WTC11 (cell line): ENCODE measurements around the gene SEZ6L2. TPM values are rescaled to one million over a fixed set of nuclear protein-coding genes. Genes with fewer than 3 reads are reported as not detected.

Experiments used
- ATAC-seq: fragments of 200-7000 bp; cut with Tn5 transposase; 2 replicates; pipeline ENCODE4 v1.10.0; 2021; ENCODE audit warnings: mild to moderate bottlenecking, moderate library complexity
- CTCF ChIA-PET: fragments of 300-600 bp; sonication (Branson Sonifier 250); formaldehyde crosslinking; loops from one replicate; lab custom pipeline; 2021; ENCODE audit warnings: antibody characterized with exemption; lab: Charles Lee
- POLR2A ChIA-PET: fragments of 350-600 bp; sonication (Branson Sonifier 250); formaldehyde crosslinking; loops from one replicate; lab custom pipeline; 2021; ENCODE audit warnings: antibody characterized with exemption; lab: Charles Lee
- DNase-seq: peaks from one replicate; pipeline ENCODE4 v3.0.0; 2021; ENCODE audit warnings: low spot score
- H3K27ac Mint-ChIP-seq: 2 replicates; pipeline ENCODE4 v1.8.0; 2021; ENCODE audit warnings: mixed read lengths
- H3K27me3 Mint-ChIP-seq: 2 replicates; pipeline ENCODE4 v1.8.0; 2021; ENCODE audit warnings: low read depth, mild to moderate bottlenecking, moderate library complexity, mixed read lengths
- H3K36me3 Mint-ChIP-seq: 2 replicates; pipeline ENCODE4 v1.8.0; 2021; ENCODE audit warnings: mixed read lengths
- H3K4me1 Mint-ChIP-seq: 2 replicates; pipeline ENCODE4 v1.8.0; 2022; ENCODE audit warnings: mixed read lengths
- H3K4me3 Mint-ChIP-seq: 2 replicates; pipeline ENCODE4 v1.8.0; 2021; ENCODE audit warnings: mild to moderate bottlenecking, moderate library complexity, mixed read lengths
- H3K9me3 Mint-ChIP-seq: 2 replicates; pipeline ENCODE4 v1.8.0; 2021; ENCODE audit warnings: mixed read lengths
- ARID4B ChIP-seq: sonication (generic); formaldehyde crosslinking; IDR thresholded peaks from 2 replicates; pipeline ENCODE4 v1.8.0; 2023; ENCODE audit warnings: missing genetic modification reagents, mild to moderate bottlenecking, borderline replicate concordance
- ATF6 ChIP-seq: sonication (generic); formaldehyde crosslinking; IDR thresholded peaks from 2 replicates; pipeline ENCODE4 v1.8.1; 2023; ENCODE audit warnings: mild to moderate bottlenecking, missing genetic modification reagents
- GTF2I ChIP-seq: fragments of 250-450 bp; sonication (Bioruptor Pico); conservative IDR thresholded peaks from 2 replicates; pipeline ENCODE4 v1.4.0; 2021; ENCODE audit warnings: mild to moderate bottlenecking
- NFATC4 ChIP-seq: fragments of 250-450 bp; sonication (Bioruptor Pico); IDR thresholded peaks from 2 replicates; pipeline ENCODE4 v1.9.0; 2021; ENCODE audit warnings: mild to moderate bottlenecking
- RORB ChIP-seq: fragments of 250-450 bp; sonication (Bioruptor Pico); IDR thresholded peaks from 2 replicates; pipeline ENCODE4 v1.9.0; 2021; ENCODE audit warnings: mild to moderate bottlenecking
- SMAD4 ChIP-seq: sonication (generic); formaldehyde crosslinking; IDR thresholded peaks from 2 replicates; pipeline ENCODE4 v1.8.0; 2022; ENCODE audit warnings: mild to moderate bottlenecking, missing genetic modification reagents
- ZNF416 ChIP-seq: fragments of 250-450 bp; sonication (Bioruptor Pico); IDR thresholded peaks from 2 replicates; pipeline ENCODE4 v1.9.0; 2021; ENCODE audit warnings: mild to moderate bottlenecking, inconsistent platforms
- total RNA-seq: library from RNA; stranded (reverse); gene quantifications from 3 replicates; pipeline ENCODE4 v1.2.3, GENCODE V29; 2021
- TF ChIP-seq, protein P1 (sequence below): sonication (generic); formaldehyde crosslinking; IDR thresholded peaks from 2 replicates; pipeline ENCODE4 v1.8.1; 2022; ENCODE audit warnings: low read depth, missing genetic modification reagents, borderline replicate concordance
- TF ChIP-seq, protein P2 (sequence below): sonication (generic); formaldehyde crosslinking; IDR thresholded peaks from 2 replicates; pipeline ENCODE4 v1.8.1; 2023; ENCODE audit warnings: mild to moderate bottlenecking, missing genetic modification reagents
- TF ChIP-seq, protein P3 (sequence below): sonication (generic); formaldehyde crosslinking; conservative IDR thresholded peaks from 2 replicates; pipeline ENCODE4 v1.8.1; 2022; ENCODE audit warnings: mild to moderate bottlenecking, missing genetic modification reagents
- TF ChIP-seq, protein P4 (sequence below): sonication (generic); formaldehyde crosslinking; IDR thresholded peaks from 2 replicates; pipeline ENCODE4 v1.8.0; 2022; ENCODE audit warnings: mild to moderate bottlenecking, missing genetic modification reagents

Gene SEZ6L2
- total RNA-seq, 1 experiment from 2014 or later: 58.2 TPM

GRCh38 chr16:29922986-29923501 lies 23.7 kb upstream of the SEZ6L2 start (continued):
- TF ChIP-seq ARID4B (no peak), GTF2I (no peak)

- H3K9me3 Mint-ChIP-seq: no peaks in the 10 kb centered on the region
- H3K36me3 Mint-ChIP-seq: peaks cover 3% of the 10 kb centered on the region
- peaks cover 14% of the 10 kb centered on the region for H3K4me1 Mint-ChIP-seq
- no peak for DNase-seq
- H3K27ac Mint-ChIP-seq: no peak overlapping the region
- no peaks in the 10 kb centered on the region; the same call in 1 of the 2 replicates for H3K27me3 Mint-ChIP-seq
- ATAC-seq: no peak
- ChIA-PET CTCF (interaction anchor here (1.1 to 1.8 kb wide), 3 partner anchors 11 to 74 kb away, joined by 4 to 5 read pairs (median 5); no protein-coding TSS in a partner anchor), POLR2A (no interaction called here)
- H3K4me3 Mint-ChIP-seq: no peak overlapping the region
- TF ChIP-seq ZNF416 (CRISPR knock-in tag) (no peak), SMAD4 (no peak), RORB (CRISPR knock-in tag) (no peak), NFATC4 (no peak), ARID4B (no peak), ATF6 (no peak)
- TF ChIP-seq, protein P1, sequence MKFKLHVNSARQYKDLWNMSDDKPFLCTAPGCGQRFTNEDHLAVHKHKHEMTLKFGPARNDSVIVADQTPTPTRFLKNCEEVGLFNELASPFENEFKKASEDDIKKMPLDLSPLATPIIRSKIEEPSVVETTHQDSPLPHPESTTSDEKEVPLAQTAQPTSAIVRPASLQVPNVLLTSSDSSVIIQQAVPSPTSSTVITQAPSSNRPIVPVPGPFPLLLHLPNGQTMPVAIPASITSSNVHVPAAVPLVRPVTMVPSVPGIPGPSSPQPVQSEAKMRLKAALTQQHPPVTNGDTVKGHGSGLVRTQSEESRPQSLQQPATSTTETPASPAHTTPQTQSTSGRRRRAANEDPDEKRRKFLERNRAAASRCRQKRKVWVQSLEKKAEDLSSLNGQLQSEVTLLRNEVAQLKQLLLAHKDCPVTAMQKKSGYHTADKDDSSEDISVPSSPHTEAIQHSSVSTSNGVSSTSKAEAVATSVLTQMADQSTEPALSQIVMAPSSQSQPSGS (CRISPR knock-in tag): no peak
- TF ChIP-seq, protein P2, sequence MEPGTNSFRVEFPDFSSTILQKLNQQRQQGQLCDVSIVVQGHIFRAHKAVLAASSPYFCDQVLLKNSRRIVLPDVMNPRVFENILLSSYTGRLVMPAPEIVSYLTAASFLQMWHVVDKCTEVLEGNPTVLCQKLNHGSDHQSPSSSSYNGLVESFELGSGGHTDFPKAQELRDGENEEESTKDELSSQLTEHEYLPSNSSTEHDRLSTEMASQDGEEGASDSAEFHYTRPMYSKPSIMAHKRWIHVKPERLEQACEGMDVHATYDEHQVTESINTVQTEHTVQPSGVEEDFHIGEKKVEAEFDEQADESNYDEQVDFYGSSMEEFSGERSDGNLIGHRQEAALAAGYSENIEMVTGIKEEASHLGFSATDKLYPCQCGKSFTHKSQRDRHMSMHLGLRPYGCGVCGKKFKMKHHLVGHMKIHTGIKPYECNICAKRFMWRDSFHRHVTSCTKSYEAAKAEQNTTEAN: no peak
- TF ChIP-seq, protein P3, sequence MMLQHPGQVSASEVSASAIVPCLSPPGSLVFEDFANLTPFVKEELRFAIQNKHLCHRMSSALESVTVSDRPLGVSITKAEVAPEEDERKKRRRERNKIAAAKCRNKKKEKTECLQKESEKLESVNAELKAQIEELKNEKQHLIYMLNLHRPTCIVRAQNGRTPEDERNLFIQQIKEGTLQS (CRISPR knock-in tag): no peak
- TF ChIP-seq, protein P4, sequence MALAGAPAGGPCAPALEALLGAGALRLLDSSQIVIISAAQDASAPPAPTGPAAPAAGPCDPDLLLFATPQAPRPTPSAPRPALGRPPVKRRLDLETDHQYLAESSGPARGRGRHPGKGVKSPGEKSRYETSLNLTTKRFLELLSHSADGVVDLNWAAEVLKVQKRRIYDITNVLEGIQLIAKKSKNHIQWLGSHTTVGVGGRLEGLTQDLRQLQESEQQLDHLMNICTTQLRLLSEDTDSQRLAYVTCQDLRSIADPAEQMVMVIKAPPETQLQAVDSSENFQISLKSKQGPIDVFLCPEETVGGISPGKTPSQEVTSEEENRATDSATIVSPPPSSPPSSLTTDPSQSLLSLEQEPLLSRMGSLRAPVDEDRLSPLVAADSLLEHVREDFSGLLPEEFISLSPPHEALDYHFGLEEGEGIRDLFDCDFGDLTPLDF (CRISPR knock-in tag): no peak
Observed at GRCh38 chr16:29922326-29922725, 23.0 kb upstream of the SEZ6L2 start.
